Activated CD8-positive, alpha-beta memory T cell treated with anti-CD3 and anti-CD28 coated beads for 24 hours (primary cell): Measurements from ENCODE around the gene AZIN2.
"Not testable (repeated sequence)": the region's sequence is repeated elsewhere in the genome, so short reads cannot be mapped to it uniquely, and the experiment has no call there.

Experiments
- DNase-seq: peaks from one replicate; pipeline ENCODE4 v3.0.0-alpha.2; 2020

AZIN2 gene

GRCh38 chr1:33131191-33131590 is 50.2 kb downstream of the AZIN2 start:
- no peak for DNase-seq

- no peak for DNase-seq
Observed at GRCh38 chr1:33132549-33132948, 51.6 kb downstream of the AZIN2 start.

- no peak for DNase-seq
Observed at GRCh38 chr1:33133478-33134105, 52.6 kb downstream of the AZIN2 start.

- not testable (repeated sequence) for DNase-seq
Observed at GRCh38 chr1:33136041-33136440, 55.1 kb downstream of the AZIN2 start.

- DNase-seq = peak; percentile 65
Observed at GRCh38 chr1:33137800-33138199, 56.8 kb downstream of the AZIN2 start.

GRCh38 chr1:33140153-33141149 is 59.5 kb downstream of the AZIN2 start:
- no peak for DNase-seq

GRCh38 chr1:33141216-33141615 is 60.3 kb downstream of the AZIN2 start:
- DNase-seq = no peak

- no peak for DNase-seq
Observed at GRCh38 chr1:33141781-33142180, 60.8 kb downstream of the AZIN2 start.

GRCh38 chr1:33142483-33143064 is 61.6 kb downstream of the AZIN2 start:
- DNase-seq = no peak

- no peak for DNase-seq
Observed at GRCh38 chr1:33143176-33143575, 62.2 kb downstream of the AZIN2 start.

- no peak for DNase-seq
Observed at GRCh38 chr1:33143698-33144097, 62.7 kb downstream of the AZIN2 start.

- no peak for DNase-seq
Observed at GRCh38 chr1:33146003-33146402, 65.0 kb downstream of the AZIN2 start.

GRCh38 chr1:33147275-33147996 is 66.5 kb downstream of the AZIN2 start:
- DNase-seq = no peak

GRCh38 chr1:33147997-33148314 is 67.0 kb downstream of the AZIN2 start:
- DNase-seq = no peak

- DNase-seq = no peak
Observed at GRCh38 chr1:33148615-33149014, 67.7 kb downstream of the AZIN2 start.

- DNase-seq = no peak
Observed at GRCh38 chr1:33149453-33150190, 68.7 kb downstream of the AZIN2 start.

- DNase-seq = no peak
Observed at GRCh38 chr1:33150522-33150921, 69.6 kb downstream of the AZIN2 start.

GRCh38 chr1:33151116-33151515 is 70.2 kb downstream of the AZIN2 start:
- DNase-seq = no peak

GRCh38 chr1:33152685-33153432 is 71.9 kb downstream of the AZIN2 start:
- DNase-seq = no peak

- no peak for DNase-seq
Observed at GRCh38 chr1:33153650-33154049, 72.7 kb downstream of the AZIN2 start.

GRCh38 chr1:33155877-33156538 is 75.1 kb downstream of the AZIN2 start:
- no peak for DNase-seq
